Iris pigment epithelial cell (primary cell): ENCODE results near the gene PSD2.
"Not testable (repeated sequence)": the region's sequence is repeated elsewhere in the genome, so short reads cannot be mapped to it uniquely, and the experiment has no call there.

ENCODE experiments used
- DNase-seq: peaks from one replicate; pipeline ENCODE4 v3.0.0-alpha.2; 2011; ENCODE audit warnings: low read depth

The PSD2 gene

DNA sequence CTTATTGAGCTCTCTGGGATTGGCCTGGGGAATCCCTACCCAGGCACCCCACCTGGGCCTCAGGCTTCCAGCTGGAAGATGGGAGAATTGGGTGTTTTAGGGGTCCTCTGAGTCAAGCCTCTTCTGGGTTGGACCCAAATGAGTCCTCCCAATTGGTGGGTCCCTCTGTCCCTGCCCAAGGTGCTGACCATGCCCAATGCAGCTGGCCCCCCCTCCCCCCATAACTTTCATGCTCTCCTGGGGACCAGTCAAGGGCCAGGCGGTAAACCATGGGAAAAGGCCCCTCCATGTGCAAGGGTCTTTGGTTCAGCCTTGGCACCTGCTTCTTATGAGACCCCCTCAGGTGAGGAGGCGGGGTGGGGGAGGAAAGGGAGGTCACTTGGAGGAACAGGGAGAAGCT lies 3.4 kb upstream of the PSD2 start:
- no peak for DNase-seq

- DNase-seq: not testable (repeated sequence)
Measured at GRCh38 chr5:139792655-139793054, 3.0 kb upstream of the PSD2 start.

DNA sequence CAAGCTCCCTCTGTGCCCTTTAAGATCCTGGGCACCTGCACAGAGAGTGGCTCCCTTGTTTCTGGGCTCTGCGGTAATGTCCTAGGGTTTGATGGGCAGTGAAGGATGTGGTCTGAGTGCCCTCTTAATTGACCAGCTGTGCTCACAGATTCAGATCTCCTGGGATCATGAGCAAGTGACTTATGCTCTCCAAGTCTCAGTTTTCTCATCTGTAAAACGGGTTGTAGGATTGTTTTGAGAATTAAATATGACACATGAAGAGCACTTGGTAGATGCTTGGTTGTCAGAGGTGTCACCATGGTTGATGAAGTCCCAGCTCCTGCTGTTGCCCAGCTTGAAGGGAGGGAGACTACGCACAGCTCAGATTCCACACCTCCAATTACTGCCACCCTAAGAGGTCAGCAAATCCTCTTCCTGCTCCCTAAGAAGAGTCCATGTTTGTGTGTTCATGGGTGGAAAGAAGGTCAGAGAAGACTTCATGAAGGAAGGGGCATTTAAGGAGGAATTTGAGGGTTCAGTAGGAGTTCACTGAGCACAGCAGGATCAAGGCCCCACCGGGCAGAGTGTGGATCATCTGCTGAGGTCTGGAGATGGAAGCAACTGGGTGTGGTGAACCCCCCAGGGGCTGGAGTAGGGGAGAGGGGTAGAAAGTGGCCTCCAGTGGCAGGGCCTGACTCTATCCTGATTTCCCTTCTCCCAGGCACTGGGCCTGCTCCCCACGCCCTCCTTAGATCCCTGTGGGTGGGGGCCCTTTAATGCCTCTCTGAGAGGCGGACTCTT lies 1.4 kb upstream of the PSD2 start:
- no peak for DNase-seq

DNA sequence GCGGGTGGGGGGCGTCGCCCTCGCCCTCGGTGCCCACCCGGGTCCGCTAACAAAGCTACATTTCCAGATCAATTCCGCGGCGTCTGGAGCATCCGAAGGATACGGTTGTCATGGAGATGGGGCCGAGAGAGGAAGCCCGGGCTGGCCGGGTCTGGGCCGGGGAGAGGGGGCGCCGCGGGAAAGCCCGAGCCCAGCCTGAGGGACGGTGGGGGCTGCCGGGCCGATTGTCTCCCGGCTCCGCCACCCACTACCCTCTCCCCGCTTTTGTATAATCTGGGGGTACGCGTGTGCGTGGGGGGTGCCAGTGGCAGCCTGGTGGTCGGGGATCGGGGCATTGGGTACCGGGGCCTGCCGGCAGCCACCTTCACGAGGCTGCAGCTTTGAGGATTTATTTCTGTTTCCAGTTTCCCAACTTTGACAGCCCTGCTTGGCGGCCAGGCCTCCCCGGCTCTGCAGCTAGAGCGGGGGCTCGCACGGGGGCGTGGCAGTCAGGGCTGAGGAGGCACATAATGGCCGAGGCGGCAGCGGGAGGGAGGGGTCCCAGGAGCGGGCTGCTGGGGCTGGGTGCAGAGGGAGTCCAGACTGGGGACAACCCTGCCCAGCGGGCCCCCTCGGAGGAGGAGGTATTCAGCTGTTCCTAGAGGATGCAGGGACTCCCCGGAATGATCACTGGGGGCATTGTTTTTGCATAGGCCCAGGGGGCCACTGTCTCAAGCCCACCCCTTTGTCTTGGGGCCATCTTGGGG lies 626 bp downstream of the PSD2 start:
- DNase-seq: no peak

DNA sequence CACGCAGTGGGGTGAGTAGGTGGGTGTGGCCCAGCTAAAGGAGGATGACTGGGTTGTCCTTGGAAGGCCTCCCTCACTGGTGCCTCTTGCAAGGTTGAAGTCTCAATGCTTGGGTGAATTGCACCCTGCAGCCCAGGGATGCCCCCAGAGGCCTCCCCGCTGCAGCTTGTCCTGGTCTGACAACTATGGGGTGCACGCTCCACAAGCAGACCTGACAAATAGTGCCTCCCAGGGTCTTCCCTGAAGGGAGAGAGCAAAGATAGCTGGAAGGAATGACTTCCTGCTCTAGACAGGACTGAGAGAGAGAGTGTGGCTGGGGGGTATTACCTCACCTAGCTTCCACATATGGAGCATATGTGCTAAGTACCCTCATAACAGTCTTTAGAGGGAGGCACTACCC lies 1.7 kb downstream of the PSD2 start:
- no peak for DNase-seq

DNA sequence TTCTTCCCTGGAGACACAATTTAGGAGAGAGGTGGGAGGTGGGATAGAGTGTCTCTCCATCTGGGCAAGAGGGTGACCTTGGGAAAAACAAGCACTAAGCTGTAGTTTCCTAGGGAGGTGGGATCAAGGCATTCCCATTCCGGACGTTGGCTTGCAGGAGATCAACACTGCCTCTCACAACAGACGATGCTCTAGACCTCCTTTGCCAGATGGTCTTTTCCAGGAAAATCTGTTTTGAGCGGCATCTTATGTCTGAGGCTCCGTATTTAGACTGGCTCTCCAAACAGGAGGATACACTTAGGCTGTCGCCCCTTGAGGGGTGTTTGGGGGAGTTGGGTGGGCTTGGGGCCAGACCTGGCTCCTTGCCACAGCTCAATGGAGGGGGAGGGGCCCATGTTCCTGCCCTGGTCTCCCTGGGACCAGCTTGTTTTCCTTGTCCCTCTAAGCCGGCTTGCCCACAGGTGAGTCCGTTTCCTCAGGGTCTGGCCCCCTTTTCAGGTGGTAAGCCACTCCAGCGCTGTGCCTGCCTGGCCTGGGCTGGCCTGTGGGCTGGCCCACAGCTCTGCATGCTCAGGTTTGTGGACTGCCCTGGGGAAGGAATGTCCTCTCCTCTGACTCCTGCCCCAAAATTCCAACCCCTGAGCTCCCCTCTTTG lies 2.4 kb downstream of the PSD2 start:
- no peak for DNase-seq

DNA sequence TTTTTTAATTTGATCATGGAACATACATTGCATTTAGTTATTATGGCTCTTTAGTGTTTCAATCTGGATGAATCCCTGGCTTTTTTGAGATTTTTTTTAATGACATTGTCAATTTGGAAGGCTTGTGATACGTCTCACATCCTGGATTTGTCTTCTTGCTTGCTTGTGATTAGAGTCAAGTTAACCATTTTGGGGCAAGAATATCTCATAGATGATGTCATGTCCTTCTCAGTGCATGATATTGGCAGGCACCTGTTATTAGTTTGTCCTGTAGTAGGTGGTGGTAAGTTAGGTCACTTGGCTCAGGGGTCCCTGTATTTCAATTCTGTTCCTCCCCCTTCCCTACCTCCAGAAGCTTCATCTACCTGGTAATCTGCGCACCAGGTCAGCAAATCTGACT lies 3.3 kb downstream of the PSD2 start:
- DNase-seq: no peak

- DNase-seq: no peak
Measured at GRCh38 chr5:139799359-139799758, 3.8 kb downstream of the PSD2 start.

DNA sequence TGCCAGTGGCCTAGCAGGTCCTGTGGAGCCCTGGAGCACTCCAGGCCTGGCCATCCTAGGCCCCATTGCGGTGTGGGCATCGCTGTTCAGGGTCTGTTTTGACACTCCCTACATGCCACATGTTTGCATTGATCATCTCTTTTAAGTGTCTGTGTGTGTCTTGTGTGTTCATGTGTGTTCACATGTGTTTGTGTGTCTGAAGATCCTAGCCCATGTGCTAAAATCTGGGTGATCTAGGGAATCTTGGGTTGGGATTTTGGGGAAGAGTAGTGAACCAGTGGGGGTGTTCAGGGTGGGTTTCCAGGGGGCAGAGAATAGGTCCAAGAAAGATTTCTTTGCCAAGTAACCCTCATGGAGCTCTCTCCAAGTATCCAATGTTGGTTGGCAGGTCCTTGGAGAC lies 8.4 kb downstream of the PSD2 start:
- DNase-seq: no peak

GRCh38 chr5:139804800-139805397 lies 9.3 kb downstream of the PSD2 start:
- no peak for DNase-seq

DNA sequence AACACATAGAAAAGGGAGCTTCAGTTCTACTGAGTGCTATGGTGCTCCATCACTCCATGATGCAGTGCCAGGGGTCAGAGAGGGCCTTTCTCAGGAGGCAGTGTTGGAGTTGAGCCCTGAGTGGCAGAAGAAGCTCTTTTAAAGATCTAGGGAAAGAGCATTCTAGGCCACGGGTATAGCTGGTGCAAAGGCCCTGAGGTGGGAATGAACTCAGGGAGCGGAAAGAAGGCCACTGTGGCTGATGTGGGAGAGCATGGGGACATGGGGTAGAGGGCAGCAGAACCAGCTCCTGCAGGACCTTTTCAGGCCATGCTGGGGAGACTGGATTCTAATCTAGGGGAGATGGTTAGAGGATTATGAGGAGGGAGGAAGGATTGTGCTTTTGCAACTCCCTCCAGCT lies 9.9 kb downstream of the PSD2 start:
- no peak for DNase-seq

GRCh38 chr5:139806111-139806510 lies 10.5 kb downstream of the PSD2 start:
- DNase-seq: no peak

DNA sequence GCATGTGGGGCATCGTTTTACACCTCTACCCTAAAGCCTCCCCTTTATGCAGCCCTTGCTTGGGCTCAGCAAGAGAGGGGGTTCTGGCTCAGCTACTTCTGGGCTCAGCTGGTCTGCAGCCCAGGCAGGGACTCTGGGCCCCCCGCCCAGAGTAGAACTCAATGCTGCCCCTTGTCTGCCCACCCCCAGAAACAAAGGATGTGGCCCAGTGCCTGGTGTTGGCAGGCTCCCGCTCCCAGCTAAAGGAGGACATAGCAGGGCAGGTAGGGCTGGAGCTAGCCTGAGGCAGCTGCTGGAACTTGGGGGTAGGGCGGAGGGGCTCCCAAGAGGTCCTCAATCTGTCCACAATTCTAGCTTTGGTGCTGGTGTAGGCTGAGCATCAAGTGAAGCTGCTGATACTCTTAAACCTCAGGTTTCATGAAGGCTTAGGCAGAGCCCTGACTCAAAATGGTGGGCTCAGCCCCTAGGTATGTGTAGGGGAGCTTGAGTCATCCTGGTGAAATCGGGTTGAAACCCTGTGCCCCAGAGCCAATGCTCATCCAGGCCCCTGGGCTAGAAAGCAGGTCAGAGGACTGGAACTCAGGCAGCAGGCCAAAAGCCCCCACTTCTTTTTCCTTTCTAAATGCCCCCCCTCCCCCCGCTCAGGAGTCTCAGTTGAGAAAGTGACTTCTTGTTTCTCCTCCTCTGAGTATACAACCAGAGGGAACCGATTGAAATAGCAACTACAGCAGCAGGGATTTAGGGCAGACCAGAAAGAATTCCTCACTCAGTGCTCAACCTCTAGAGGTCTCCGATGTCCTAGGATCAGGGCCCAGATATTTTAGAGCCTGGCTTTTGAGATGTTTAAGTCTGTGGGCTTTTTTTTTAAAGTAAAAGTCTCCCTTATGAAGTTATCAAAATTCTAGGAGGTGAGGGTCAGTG lies 11.4 kb downstream of the PSD2 start:
- no peak for DNase-seq

GRCh38 chr5:139807647-139808030 lies 12.0 kb downstream of the PSD2 start:
- DNase-seq: no peak

GRCh38 chr5:139808481-139809330 lies 13.1 kb downstream of the PSD2 start:
- peak; percentile 28 for DNase-seq

DNA sequence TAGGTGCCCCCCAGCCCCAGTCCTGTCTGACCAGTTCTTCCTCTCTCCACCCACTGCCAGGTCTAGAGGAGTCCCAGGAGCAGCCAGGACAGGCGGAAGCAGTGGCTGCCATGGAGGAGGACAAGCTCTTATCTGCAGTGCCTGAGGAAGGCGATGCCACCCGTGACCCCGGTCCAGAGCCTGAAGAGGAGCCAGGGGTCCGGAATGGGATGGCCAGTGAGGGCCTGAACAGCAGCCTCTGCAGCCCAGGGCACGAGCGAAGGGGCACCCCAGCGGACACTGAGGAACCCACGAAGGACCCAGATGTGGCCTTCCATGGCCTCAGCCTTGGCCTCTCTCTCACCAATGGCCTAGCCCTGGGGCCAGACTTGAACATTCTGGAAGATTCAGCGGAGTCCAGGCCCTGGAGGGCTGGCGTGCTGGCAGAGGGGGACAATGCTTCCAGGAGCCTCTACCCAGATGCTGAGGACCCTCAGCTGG lies 13.8 kb downstream of the PSD2 start:
- DNase-seq: no peak

- no peak for DNase-seq
Measured at GRCh38 chr5:139810341-139811273, 15.0 kb downstream of the PSD2 start.

DNA sequence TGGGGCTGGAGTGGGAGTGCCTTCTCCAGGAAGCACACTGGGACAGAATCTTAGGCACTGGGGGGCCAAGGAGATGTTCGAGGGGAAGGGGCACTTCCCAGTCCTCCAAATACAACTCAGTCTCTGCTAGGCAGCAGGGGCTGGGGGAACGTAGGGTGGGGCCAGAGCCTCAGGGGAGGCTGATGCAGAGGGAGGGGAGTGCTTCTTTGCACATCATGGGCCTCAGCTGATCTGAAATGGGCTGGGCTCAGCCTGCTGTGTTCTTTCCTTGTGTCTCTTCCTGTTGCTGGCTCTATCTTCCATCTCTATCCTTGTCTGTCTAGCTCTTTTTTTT lies 15.6 kb downstream of the PSD2 start:
- no peak for DNase-seq

DNA sequence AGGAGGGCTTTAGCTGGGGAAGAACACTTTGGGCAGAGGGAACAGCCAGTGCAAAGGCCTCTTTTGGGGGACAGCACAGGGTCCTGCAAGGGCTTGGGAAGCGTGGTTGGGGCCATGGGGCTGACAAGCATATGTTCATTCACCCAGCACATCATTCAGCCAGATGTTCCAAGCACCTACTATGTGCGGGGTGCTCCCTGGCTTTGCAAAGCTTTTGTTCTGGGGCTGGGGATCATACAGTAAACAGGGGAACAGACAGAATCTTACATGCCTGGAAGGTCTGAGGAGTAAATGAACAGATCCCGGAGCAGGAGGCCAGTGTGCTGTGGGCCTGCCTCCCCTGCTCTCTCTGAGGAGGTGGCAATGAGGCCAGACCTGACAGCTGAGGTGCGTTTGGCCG lies 16.7 kb downstream of the PSD2 start:
- no peak for DNase-seq
